NK-92 treated with Interleukin-12 subunit alpha and Interleukin-12 subunit beta, amount 100 ng/mL, for 24 hours (cell line): Measurements from ENCODE around the gene ABHD16B.
A peak's percentile ranks its signal among the peaks of the same experiment; 100 is the strongest.

Experiments used
- DNase-seq: peaks from one replicate; lab custom pipeline; 2025; lab: John Stamatoyannopoulos, UW

Gene ABHD16B

DNA sequence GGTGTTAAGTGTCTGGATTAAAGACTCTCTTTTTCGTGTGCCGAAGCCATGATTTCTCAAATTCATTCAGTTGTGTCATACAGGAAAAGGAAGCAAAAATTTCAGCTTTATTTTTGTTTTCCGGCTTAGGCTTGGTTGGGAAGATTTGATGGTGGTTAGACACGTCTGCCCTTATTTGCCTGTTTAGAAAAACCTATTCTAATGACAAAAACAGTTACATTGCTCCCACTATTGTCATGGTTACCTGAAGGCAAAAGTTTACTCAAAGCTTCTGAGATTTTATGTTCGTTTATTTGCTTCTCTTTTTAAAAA, 34.6 kb downstream of the ABHD16B start:
- DNase-seq = no peak

DNA sequence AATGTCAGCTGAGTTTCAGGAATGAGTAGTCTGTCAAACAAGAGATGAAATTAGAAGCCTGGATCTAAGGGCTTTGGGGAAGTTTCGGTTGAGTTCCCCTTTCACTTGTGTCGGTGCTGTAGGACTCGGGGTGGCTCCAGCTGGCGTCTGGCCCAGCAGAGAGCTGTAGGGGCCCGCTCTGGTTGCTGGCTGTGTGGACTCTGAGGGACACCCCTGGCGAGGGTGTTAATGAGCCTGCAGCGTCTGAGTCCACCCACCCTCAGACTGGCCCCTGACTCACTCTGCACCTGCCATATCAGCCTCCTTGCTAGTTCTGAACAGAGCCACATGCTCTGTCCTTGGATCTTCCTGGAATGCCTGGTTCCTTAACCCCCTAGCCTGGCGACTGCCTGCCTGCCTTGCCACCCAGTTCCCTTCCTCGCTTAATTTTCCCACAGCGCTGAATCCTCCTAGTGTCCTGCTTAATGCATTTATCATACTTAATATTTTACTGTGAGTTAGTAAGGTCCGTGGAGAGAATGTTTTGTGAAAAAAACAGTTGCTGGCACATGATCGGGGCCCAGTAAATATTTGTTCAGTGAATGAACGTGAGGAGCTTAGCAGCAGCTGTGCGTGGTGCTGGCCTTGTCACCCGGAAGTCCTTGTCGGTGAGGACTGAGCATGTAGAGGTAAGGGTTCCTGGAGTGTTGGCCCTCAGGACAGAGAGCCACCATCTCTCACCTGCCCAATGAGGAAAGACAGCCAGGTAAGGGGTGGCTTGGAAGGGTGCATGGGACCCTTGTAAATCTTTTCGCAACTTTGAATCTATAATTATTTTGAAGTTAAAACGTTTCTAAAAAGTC, 35.2 kb downstream of the ABHD16B start:
- DNase-seq = no peak

DNA sequence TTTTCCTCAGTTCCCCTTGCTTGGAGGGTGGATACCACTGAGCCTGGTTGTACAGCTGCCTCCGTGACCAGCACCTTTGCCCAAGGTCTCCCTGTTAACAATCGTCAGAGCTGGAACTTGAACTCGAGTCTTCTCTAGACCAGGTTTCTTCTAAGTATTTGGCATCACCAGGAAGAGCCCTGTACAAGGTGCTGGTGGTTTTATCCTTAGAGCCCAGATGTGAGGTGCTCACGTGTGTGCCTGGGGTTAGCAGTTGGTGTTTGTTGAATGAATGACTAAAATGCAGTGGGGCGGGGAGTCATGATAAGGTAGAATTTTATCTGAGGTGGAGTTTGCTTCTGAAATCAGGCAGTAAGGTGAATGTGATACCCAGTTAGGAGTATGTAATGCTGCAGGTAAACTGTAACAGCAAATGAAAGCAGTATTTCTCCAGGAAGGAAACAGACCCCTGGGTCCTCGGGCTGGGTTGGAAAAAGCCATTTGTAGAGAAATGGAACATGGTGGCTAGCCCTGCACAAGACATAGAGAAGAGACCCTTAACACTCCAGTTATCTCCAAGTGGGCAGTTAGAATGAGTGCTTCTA, 36.8 kb downstream of the ABHD16B start:
- DNase-seq = no peak

DNA sequence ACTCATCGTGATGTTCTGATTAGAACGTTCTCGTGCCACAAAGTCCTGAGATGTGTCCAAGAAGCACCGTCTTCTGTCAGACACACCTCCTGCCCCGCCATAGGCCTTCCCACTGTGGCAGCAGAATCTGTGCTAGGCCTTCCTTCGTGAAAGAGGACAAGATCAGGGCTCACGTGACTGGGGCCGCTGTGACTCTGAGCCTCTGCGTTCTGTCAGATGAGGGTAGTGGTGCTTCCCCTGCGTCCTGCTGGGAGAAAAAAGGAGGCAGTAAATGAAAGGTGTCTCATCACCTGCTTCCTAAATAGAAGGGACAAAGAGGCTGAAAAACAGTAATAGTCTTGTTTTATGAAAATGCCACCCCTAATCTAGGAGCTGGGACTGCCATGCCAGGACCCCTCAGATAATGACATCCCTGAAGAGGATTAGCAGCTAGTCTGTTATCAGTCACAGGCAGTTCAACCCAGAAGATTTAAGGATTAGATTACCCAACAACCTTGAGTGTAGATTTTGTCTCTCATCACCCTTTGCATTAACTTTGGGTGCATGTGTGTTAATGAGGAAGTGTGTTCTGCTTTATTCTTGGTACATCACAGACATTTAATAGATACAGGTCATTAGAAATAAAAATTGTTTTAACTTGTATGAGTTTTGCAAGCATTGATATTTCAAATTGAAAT, 37.7 kb downstream of the ABHD16B start:
- DNase-seq = no peak

DNA sequence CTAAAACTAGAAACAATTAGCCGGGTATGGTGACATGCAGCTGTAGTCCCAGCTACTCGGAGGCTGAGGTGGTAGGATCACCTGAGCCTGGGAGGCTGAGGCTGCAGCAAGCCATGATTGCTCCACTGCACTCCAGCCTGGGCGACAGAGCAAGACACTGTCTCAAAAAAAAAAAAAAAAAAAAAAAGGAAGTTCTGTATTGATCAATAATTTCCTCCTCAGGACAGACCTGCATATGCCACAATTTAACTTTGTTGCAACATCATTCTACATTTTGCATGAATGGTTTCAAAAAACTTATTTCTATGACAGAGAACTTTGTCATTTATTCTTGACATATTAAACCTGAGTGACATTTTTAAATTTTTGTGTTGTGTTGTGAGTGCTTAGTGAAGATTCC, 39.1 kb downstream of the ABHD16B start:
- no peak for DNase-seq

DNA sequence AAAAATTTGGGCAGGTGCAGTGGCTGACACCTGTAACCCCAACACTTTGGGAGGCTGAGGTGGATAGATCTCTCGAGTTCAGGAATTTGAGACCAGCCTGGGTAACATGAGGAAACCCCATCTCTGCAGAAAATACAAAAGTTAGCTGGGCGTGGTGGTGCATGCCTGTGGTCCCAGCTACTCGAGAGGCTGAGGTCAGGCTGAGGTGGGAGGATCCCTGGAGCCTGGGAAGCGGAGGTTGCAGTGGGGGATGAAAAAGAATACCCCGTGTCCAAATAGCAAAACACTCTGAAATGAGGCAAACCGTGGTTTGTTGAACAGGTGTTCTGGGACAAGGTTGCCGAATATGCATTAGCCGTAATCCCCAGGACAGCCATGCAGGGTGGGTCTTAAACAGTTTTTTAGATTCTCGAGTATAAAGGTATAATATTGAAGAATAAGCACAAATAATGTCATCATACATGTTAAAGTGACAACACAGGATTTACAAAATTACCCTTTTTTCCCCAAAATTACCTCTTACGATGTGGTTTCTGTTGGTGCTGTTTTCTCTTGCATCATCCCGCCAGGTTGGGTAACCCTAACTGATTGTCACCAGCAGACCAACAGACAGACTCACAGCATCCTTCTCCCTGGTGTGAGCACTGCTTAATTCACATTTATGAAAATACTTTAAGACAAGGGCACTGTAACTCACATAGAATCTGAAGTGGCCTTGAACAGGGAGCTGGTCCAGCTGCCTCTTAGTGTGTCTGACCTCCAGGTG, 42.7 kb downstream of the ABHD16B start:
- peak; percentile 42 for DNase-seq

DNA sequence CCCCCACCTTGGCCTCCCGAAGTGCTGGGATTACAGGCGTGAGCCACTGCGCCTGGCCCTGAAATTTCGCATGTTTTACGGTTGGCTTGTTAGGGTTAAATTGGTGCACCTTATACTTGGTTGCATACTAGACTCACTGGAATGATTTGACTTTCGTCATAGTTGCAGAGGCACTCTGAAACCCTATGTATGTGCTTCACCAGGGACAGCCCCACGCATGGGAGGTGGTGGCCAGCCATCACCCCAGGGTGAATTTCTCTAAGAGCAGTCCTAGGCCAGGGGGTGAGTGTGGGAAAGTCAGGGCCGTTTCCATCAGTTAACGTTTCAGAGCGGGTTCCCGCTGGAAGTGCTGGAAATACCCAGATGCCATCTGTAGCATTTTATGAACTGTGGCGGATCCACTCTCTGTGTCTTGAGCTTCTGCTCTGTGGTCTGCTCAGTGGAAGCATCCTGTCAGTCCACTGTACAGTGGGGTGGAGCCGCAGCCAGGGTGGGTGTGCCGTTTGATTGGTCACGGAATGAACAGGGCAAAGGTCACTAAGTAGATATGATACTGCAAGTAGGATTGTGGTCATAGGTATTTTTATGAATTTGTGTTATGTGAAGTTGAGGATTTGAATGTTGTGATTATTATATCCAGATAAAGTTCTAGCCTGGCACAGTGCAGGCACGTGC, 46.8 kb downstream of the ABHD16B start:
- no peak for DNase-seq

DNA sequence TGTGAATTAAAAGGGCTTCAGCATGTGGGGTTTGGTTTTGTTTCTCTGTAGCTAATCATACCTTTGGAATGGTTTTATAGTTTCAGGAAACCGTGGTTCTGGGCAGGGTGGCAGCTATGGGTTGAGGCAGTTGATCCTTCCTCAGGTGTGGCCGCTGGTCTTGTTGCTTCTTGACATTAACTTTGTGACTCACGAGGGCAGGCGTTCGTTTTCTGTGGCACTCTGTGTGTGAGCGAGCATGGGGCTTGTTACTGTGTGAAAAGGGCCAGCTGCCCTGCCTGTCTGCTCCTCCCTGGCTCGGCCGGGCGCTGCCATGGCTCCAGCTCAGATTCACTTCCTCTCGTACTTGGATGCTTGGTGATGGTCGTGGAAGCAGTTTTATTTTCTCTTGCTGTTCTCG, 49.9 kb downstream of the ABHD16B start:
- no peak for DNase-seq
